Activated CD4-positive, alpha-beta T cell treated with anti-CD3 and anti-CD28 coated beads, Interleukin-2, Interleukin-6, amounts not matched to agents 100 ng/mL and 50 ng/mL, durations not matched to agents 16 hours and 8 hours (primary cell): Measurements from ENCODE around the gene PLK5.

Source experiments
- DNase-seq: peaks from one replicate; pipeline ENCODE4 v3.0.0-alpha.2; 2020

PLK5 gene

DNA sequence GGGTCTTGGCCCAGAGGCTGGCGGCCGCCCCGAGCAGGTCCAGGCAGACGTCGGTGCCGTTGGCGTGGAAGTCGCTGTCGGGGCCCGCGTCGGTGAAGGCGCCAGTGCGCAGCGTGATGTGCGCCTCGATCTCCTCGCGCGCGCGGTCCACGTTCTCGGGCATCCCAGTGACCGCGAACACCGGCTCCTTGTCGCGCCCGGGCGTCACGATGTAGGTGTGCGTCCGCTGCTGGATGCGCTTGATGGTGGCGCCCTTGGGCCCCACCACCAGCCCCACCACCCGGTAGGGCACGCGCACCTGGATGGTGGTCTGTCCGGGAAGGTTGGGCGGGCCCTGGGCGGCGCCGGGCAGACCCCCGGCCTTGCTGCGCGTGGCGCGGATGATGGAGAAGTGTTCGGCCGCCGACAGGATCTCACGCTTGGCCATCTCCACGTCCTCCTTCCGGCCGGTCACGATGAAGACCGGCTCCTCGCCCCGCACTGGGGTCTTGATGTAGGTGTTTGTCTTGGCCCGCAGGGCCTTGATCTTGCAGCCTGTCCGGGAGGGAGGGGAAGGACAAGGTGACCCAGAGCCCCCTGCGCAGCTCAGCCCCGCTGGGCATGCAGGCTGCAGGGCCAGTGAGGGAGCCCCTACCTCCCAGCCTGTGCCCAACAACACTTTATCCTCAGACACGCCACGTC is 32.7 kb downstream of the PLK5 start:
- no peak for DNase-seq

DNA sequence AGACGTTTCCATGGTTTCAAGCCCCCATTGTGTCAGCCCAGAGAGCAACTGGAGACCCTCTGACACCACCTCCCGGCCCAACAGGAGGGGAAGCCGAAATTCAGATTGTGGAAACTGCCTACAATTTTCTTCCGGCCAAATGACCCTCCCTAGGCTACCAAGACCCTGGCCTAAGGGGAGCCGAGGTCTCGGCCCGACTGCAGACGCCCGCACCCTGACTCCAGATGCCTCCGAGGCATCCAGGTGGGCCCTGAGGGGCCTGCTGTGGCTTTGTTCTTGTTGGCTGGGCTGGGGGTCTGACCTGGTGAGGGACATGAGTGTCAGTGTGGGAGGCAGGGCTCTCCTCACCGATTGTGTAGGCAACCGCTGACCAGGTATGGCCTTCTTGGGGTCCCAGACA is 34.7 kb downstream of the PLK5 start:
- DNase-seq: no peak

DNA sequence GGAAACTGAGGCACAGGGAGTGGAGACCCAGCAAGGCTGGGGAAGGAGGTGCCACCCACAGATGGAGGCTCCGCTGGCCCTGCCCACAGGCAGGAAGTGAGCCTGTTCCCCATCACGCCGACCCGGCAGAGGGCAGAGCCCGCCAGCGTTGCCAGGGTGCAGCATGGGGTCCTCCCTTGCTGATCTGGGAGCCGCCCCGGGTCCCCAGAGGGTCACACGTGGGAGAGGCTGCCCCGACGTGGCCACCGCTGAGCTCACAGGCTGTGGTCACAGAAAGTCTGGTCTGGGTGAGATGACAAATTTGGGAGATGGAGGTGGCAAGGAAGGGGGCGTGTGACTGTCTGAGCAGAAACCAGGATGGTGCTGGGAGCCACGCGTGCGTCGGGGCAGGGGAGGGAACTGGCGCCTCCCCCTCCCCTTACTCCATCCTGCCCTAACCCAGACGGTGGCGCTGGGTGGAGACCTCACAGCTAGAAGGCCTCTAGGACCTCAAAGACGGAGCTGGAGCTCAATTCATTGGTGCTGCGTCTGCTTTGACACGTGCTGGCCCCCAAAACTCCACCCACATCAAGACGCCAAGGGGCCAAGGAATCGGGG is 36.5 kb downstream of the PLK5 start:
- DNase-seq: no peak

DNA sequence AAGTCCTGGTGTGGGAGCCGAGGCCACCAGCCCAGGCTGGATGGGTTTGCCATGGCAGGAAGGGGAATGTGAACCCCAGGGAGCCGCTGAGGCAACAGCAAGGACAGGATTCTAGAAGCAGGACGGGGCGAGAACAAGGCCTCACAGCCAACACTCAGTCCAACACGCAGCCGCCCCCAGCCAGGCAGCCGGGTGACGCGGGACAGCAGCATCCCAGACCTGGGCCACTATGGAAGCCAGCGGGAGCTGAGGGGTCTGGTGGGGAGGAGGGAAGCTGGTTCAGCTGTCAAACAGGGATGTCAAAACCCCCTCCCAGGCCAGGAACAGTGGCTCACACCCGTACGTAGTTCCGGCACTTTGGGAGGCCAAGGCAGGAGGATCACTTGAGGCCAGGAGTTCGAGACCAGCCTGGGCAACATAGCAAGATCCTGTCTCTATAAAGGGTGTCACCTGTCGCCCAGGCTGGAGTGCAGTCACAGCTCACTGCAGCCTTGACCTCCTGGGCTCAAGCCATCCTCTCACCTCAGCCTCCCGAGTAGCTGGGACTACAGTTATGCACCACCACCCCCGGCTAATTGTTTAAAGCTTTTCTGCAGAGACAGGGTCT is 37.5 kb downstream of the PLK5 start:
- DNase-seq: no peak

DNA sequence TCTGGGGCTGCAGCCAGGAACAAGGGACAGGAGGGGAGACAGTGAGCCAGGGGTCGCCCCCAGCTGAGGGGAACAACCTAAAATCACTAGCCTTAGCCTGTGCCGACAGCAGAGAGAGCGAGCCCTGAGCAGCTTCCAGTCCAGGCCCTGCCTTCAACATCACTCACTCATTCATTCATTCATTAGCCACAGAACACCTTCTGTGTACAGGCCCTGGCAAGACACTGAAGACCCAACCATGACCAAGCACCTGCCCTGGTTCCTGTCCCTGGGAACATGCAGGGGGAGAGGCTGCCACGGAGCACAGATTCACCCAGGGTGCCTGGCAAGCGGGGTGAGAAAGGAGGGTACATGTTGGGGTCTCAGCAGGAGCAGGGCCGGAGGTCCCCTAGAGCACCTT is 39.4 kb downstream of the PLK5 start:
- DNase-seq: no peak

DNA sequence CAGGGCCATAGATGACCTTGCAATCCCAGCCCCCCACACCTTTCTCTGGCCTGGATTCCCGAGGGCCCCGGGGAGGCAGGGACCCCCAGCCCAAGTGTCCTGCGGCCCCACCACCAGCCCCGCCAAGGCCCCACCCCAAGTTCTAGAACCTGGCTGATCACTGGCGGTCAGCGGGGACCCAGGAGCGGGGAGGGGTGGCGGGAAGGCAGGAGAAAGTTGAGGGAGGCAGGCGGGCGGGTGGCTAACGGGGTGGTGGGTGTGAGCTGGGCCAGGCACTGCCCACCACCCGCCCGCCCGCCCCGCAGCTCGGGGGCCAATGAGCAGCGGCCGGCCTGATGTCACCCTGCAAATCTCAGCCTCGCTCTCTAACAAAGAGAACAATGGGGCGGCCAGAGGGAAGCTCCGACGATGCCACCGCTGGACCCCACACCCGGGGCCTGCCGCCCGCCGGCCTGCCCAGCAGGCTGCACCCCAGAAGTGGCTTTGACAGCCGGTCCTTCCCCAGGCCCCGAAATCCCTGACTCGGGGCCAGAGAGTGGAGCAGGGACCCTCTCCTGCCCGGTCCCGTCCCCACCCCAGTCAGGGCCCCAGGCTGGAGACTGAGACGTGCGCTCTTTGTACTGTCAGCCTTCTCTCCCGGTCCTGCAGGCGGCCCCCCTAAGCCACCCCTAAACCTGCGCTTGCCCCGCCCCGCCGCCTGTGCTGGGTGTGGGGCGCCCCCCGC is 42.7 kb downstream of the PLK5 start:
- no peak for DNase-seq

DNA sequence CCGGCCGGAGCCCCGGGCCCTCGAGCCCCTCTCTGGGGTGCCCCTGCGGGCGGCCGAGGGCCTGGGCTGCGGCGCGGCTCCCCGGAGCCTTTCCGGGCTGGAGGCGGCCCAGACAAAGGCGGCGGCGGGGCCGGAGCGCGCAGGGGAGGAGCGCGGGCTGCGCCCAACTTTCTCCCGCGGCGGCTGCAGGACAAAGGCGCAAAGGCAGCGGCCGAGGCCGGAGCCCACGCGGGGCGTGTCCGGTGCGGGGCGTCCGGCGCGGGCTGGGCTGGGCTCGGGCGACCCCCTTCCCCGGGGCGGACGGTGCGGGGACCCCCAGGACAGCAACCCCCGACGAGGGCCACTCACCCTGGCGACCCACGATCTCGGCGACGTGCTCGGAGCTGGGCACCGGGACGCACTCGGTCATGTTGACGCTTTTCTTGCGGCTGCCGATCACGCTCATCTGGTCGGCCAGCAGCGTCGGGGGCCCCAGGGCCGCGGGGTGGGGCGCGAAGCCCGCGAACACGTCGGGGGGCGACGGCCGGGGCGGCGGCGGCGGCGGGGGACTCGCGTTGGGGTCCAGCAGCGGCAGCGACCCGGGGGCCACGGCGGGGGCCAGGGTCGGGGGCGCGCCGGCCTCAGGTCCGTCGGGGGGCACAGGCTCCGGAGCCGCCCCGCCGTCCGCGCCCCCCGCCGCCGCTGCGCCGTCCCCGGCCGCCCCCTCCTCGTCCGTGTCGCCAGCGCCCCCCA is 43.4 kb downstream of the PLK5 start:
- DNase-seq: no peak

DNA sequence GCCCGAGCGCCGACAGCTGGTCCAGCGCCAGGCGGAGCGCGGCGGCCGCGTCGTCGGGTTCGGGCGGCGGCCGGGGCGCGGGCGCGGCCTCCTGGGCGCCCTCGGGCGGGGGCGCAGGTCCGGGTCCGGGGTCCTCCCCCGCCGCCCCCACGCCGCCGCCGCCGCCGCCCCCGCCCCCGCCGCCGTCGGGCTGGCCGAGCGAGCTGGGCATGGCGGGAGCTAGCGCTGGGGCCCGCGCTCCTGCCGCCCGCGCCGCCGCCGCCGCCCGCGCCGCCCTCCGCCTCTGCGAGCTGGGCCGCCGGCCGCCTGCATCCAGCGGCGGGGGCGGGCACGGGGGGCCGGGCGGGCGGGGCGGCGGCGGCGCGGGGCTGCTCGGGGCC is 44.0 kb downstream of the PLK5 start:
- no peak for DNase-seq

DNA sequence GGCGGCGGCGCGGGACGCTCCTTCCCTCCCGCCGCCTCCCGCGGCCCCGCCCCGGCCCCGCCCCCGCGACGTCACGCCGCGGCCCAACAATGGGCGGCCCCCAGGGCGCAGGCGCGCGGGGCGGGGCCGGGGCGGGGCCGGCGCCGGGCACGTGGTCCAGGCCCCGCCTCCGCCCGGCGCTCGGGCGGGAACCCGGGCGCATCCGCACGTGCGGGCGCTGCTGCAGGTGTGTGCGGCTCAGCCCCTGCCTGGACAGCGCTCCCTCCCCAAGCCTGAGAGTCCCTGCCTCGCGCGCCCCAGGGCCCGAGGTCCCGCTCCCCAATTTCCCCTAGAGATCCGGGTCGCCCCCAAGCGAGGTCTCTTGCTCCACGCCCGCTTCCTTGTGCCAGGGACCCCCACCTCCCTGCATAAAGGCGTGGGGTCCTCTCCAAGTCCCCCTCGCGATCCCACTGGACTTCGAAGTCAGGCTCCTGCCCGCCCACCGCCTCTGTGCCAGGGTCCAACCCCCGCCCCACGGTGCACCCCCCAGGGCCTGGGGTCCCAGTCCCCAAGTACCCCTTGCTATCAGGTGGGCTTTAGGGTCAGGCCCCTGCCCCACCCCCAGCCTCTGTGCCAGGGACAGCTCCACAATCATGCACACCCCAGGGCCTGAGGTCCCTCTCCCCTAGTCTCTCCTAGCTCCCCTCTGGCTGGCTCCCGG is 44.6 kb downstream of the PLK5 start, which contains the start of gene MEX3D:
TSS of gene MEX3D (minus strand) at position 6 of the 700 bp plus-strand sequence. CDS start 267 bp downstream, outside the sequence.
- DNase-seq: peak; percentile 88

DNA sequence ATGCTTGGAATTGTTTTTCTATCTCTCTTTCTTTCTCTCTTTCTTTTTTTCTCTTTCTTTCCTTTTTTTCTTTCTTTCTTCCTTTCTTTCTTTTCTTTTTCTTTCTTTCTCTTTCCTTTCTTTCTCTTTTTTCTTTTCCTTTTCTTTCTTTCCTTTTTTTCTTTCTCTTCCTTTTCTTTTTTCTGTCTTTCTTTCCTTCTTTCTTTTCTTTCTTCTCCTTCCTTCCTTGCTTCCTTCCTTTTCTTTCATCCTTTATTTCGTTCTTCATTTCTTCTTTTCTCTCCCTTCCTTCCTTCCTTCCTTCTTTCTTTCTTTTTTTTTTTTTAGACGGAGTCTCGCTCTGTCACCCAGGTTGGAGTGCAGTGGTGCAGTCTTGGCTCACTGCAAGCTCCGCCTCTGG is 46.1 kb downstream of the PLK5 start:
- DNase-seq: no peak

DNA sequence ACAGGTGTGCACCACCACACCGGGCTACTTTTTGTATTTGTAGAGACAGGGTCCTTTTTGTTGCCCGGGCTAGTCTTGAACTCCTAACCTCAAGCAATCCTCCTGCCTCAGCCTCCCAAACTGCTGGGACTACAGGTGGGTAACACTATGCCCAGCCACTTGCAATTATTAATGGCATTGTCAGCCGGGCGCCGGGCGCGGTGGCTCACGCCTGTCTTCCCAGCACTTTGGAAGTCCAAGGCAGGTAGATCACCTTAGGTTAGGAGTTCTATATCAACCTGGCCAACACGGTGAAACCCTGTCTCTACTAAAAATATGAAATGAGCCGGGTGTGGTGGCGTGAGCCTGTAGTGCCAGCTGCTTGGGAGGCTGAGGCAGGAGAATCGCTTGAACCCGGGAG is 47.0 kb downstream of the PLK5 start:
- no peak for DNase-seq

DNA sequence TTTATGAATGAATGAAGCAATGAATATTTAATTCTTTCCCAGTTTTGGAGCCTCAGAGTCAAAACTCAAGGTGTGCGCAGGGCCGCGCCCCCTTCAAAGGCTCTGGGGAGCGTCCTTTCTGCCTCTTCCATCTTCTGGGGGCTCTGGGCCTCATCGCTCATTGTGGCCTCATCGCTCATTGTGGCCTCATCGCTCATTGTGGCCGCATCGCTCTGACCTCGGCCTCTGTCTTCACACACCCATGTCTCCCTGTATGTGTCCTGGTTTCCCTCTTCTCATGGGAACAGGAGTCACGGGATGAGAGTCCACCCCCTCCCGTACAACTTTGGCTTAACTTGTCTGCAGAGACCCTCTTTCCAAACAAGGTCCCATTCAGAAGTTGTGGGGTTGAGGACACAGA is 47.5 kb downstream of the PLK5 start:
- no peak for DNase-seq

DNA sequence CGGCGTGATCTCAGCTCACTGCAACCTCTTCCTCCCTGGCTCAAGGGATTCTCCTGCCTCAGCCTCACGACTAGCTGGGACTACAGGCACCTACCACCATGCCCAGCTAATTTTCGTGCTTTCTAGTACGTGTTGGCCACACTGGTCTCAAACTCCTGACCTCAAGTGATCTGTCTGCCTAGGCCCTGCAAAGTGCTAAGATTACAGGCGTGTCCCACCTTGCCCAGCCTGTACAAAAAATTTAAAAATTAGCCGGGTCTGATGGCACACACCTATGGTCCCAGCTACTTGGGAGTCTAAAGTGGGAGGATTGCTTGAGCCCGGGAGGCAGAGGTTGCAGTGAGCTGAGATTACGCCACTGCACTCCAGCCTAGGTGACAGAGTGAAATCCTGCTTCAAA is 48.9 kb downstream of the PLK5 start:
- DNase-seq: no peak

DNA sequence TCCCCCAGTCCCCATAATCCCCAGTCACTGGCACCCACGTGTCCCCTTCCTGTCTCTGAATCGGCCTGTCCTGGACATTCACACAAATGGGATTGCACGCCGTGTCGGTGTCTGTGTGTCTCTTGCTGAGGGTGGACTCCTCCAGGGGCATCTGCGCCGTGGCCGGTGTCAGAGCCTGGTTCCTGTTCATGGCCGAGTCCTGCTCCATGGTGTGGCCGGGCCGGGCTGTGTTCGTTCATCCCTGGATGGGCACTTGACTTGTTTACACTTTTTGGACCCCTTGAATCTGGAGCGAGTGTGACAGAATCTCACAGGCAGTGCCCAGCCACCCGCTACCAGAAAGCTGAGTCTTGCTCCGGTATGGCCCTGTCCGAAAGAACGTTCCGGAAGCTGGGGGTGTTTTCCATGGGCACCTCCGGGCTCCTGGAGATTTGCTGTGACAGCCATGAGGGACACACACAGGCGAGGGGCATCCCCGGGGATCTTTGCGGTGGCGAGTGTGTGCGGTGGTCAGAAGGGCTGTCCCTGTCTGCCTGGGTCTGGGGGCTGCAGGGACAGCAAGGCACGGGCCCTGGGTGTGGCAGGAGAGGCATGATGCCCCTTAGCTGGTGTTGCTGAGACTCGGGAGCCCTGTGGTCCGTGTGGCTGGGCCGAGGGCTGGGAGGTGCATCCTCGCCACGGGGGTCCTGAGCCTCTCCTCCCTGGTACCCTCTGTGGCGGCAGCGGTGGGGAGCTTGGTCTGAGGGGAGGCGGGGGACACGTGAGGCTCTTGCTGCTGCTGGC is 50.7 kb downstream of the PLK5 start:
- DNase-seq: no peak

DNA sequence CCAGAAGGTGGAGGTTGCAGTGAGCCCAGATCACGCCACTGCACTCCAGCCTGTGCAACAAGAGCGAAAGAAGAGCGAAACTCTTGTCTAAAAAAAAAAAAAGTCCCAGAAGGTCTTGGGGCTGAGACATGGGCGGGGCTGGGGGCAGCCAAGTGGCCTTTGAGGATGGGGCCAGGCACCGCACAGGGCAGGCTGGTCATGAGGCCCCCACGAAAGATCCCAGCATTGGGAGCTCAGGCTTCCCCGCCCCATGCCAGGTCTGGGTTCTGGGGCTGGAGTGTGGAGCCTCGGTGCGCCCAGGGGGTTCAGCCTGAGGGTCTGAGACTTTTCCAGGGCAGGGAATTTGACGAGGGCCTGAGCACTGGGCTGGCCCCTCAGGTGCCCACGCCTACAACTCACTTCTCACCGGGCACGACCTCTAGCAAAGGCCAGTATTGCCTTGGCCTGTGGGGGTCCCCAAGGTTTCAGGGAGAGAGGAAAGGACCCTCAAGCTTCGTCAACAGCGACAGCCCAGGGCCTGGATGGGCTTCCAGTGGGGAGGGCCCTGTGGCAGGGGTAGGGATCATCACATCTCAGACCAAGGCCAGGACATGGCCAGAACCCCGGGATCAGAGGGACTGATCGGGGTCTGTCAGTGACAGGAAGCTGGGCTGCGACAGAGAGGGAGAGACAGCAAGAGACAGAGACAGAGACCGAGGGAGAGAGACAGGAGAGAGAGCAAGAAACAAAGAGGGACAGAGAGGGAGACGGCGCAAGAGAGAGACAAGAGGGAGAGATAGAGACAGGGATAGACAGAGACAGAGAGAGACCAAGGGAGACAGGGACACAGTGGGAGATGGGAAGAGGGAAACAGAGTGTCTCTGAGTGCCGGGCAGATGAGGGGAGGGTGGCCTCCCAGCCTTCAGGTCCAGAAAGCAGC is 51.7 kb downstream of the PLK5 start:
- DNase-seq: no peak

DNA sequence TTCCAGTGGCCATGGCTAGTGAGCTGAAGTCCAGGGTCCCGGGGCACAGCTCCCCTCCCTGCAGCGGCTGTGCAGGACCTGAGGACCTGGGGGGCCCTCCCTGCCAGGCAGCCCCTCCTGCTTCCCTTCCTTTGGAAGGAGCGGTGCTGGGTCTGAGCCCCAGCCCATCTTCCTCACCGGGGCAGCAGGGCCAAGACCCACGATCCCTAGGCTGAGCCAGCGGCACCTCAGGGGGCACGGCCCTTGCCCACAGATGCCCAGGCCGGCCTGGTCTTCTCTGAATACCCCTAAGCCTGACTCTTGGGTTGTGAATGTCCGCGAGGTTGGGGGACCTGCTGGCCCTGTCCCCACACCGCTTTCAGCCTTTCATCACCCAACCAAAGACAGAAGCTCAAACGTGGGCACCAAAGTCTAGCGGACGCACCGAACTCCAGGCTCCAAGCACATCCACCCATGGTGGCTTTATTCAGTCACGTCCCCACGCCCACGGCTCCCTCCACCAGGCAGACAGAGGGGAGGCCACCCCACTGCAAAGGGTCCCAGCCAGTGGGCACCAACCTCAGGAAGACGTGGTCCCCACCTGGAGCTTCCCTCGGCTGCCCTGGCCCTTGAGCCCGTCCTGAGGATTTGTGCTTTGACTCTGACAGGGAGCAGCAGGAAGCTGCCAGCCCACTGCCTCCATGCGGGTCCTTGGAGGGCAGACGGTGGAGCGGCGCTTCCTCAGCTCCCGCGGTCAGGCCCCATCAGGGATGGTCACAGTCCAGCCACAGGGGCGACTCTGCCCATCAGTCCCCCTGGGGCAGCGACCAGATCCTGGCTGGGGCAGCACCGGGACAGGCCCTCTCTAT is 52.6 kb downstream of the PLK5 start:
- no peak for DNase-seq

DNA sequence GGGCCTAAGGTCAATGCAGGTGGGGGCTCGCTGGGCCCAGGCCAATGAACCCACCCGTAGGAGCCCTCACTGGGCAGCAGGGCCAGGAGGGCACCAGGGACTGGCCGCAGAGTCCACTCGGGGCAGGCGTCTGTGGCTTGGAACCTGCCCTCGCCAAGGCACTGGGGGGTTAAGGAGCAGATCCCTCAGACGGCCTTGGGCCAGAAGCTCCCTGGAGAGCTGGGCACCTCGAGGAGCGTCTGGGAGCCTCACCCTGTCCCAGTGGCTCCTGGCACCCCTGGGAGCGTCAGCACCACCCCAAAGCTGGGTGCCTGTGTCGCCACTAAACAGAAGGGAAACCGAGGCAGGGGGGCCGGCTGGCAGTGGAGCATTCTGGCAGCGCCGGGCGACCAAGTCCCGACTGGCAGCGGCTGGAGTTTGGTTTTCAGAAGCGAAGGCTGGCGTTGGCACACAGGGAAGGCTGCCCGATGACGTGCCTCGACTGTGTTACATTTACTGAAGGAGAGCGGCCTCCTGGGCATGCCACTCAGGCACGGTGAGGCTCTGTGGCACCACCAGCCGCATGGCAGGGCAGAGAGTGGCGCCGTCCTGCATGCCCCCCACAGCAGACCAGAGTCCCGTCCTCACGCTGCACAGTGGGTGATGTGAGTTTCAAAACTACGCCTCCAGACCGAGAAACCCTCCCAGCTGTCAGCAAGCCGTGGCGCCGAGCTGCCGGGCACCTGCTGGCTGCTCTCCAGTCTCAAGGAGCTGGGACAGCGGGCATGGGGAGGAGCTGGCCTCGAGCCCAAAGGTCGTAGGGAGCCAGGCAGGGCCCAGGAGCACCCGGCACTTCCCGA is 53.4 kb downstream of the PLK5 start:
- DNase-seq: no peak

DNA sequence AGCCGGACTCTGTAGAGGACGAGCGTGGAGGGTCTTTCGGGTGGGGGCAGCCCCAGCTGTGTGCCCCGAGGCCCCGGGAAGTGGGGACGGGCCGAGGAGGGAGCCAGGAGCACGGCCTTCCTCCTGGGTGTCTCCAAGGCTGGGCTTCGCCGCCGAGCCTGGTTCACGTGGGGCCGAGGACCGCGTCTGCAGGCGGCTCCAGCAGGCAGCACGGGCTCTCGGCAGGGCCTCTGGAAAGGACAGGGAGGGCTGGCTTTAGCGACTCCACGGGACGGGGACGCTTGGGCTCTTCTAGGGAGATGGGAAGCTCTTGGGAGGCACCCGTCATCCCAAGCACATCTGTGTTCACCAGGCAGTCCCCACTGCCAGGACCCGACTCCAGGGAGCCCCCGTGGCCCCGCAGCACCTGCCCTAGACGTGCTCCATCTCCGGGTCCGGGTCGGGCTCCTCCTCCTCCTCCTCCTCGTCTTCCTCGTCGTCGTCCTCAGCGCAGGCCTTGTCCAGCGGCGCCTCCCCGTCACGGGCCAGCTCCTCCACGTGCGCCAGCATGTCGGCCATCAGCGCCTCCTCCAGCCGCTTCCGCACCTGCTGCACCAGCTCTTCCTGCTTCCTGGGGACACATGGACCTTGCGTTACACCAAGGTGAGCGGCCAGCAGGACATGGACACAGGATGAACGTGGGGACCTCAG is 54.2 kb downstream of the PLK5 start:
- no peak for DNase-seq
